ENCODE results near the gene MACROD2.

MACROD2 gene

GRCh38 chr20:14488756-14489479, 493.6 kb downstream of the MACROD2 start:
- no peak for DNase-seq

- no peak for DNase-seq
Measured at GRCh38 chr20:14489544-14489943, 494.2 kb downstream of the MACROD2 start.

GRCh38 chr20:14491436-14491835, 496.1 kb downstream of the MACROD2 start:
- no peak for DNase-seq

GRCh38 chr20:14493408-14493807, 498.1 kb downstream of the MACROD2 start:
- DNase-seq: no peak

- DNase-seq: no peak
Measured at GRCh38 chr20:14494355-14494754, 499.0 kb downstream of the MACROD2 start.

GRCh38 chr20:14495066-14495465, 499.8 kb downstream of the MACROD2 start:
- no peak for DNase-seq

GRCh38 chr20:14497004-14497403, 501.7 kb downstream of the MACROD2 start:
- DNase-seq: no peak

- no peak for DNase-seq
Measured at GRCh38 chr20:14498772-14499171, 503.5 kb downstream of the MACROD2 start.

- DNase-seq: no peak
Measured at GRCh38 chr20:14505476-14505875, 510.2 kb downstream of the MACROD2 start.

- no peak for DNase-seq
Measured at GRCh38 chr20:14507711-14508110, 512.4 kb downstream of the MACROD2 start.

GRCh38 chr20:14510341-14510740, 515.0 kb downstream of the MACROD2 start:
- no peak for DNase-seq

- DNase-seq: no peak
Measured at GRCh38 chr20:14512839-14513238, 517.5 kb downstream of the MACROD2 start.

- DNase-seq: no peak
Measured at GRCh38 chr20:14518648-14519047, 523.3 kb downstream of the MACROD2 start.

GRCh38 chr20:14521016-14521415, 525.7 kb downstream of the MACROD2 start:
- DNase-seq: no peak

GRCh38 chr20:14521436-14521835, 526.1 kb downstream of the MACROD2 start:
- DNase-seq: no peak

- DNase-seq: no peak
Measured at GRCh38 chr20:14522595-14522994, 527.3 kb downstream of the MACROD2 start.

- DNase-seq: no peak
Measured at GRCh38 chr20:14523090-14523489, 527.8 kb downstream of the MACROD2 start.

- DNase-seq: no peak
Measured at GRCh38 chr20:14525426-14525825, 530.1 kb downstream of the MACROD2 start.

GRCh38 chr20:14526891-14527290, 531.6 kb downstream of the MACROD2 start:
- no peak for DNase-seq

- no peak for DNase-seq
Measured at GRCh38 chr20:14531786-14532185, 536.5 kb downstream of the MACROD2 start.

- DNase-seq: no peak
Measured at GRCh38 chr20:14536738-14537137, 541.4 kb downstream of the MACROD2 start.

GRCh38 chr20:14538433-14538832, 543.1 kb downstream of the MACROD2 start:
- no peak for DNase-seq

- no peak for DNase-seq
Measured at GRCh38 chr20:14543040-14543439, 547.7 kb downstream of the MACROD2 start.

- no peak for DNase-seq
Measured at GRCh38 chr20:14544688-14545087, 549.4 kb downstream of the MACROD2 start.

GRCh38 chr20:14550655-14551054, 555.3 kb downstream of the MACROD2 start:
- DNase-seq: no peak

All from NCI-H1092 (cell line).